ENCODE results near the gene ATP8A1. TPM values are rescaled to one million over a fixed set of nuclear protein-coding genes. Genes with fewer than 3 reads are reported as not detected.

ATP8A1 gene
- total and polyA plus RNA-seq, 2 of the 8 experiments (the other 6 are each of a cell fraction or from before 2014, with no cell fraction given): 3.7 to 14.9 TPM

- Histone ChIP-seq H3K14ac (ENCODE audit: insufficient read length) (no peak overlapping the region), H2BK120ac (replicated peaks; ENCODE audit: low read depth, low read length) (no peak overlapping the region), H4K91ac (replicated peaks; ENCODE audit: insufficient read length, low read length) (no peak overlapping the region), H3K23me2 (ENCODE audit: low read depth, low read length) (peaks cover 7% of the 10 kb centered on the region), H2BK5ac (ENCODE audit: low read depth, low read length) (no peak overlapping the region), H4K5ac (ENCODE audit: insufficient read length, low read depth, low read length) (no peak overlapping the region), H3K27me3 (replicated peaks in 1 of 4; ENCODE audit: control insufficient read depth in 3 of 4, extremely low read depth in 1 of 4, insufficient read depth in 3 of 4, low read length in 3 of 4) (peaks cover 8 to 20% (median 16%) of the 10 kb centered on the region in 4 experiments), H3K79me2 (ENCODE audit: control insufficient read depth in 1 of 2, insufficient read depth in 2 of 2, low read length in 2 of 2) (no peaks in the 10 kb centered on the region), H3K4me1 (replicated peaks in 1 of 4; ENCODE audit: control insufficient read depth in 3 of 4, insufficient read depth in 4 of 4, low read length in 3 of 4) (peaks cover 0 to 18% (median 10%) of the 10 kb centered on the region in 4 experiments; a peak in 4 of 7 replicates), H3K9me3 (ENCODE audit: insufficient read depth in 2 of 2, low read depth in 1 of 2, low read length in 1 of 2) (no peaks in the 10 kb centered on the region), H3K4me3 (ENCODE audit: extremely low read depth in 1 of 4, insufficient read depth in 2 of 4, low read depth in 3 of 4, low read length in 4 of 4) (no peak overlapping the region), H3K36me3 (ENCODE audit: control insufficient read depth in 2 of 4, insufficient read depth in 4 of 4, low read length in 3 of 4) (no peaks in the 10 kb centered on the region), H4K8ac (ENCODE audit: extremely low read depth, insufficient read depth, low read length) (no peak overlapping the region), H2AK5ac (ENCODE audit: low read depth, low read length) (no peak overlapping the region), H3K56ac (replicated peaks; ENCODE audit: insufficient read length, low read depth, low read length) (no peak overlapping the region), H3K9ac (replicated peaks in 1 of 4; ENCODE audit: extremely low read depth in 1 of 4, low read depth in 3 of 4, low read length in 3 of 4) (no peak overlapping the region), H3K23ac (ENCODE audit: insufficient read length) (no peak overlapping the region), H3K18ac (ENCODE audit: extremely low read depth, low read length) (no peak overlapping the region), H2BK20ac (ENCODE audit: low read length) (no peak overlapping the region; the same call in 1 of the 2 replicates), H3K4me2 (ENCODE audit: insufficient read depth in 1 of 2, low read depth in 2 of 2, low read length in 2 of 2) (no peak overlapping the region), H3K79me1 (ENCODE audit: low read depth, low read length) (no peaks in the 10 kb centered on the region), H3K27ac (ENCODE audit: low read depth, low read length) (no peak overlapping the region), H2AFZ (ENCODE audit: low read length) (no peak overlapping the region), H4K20me1 (replicated peaks in 1 of 2; ENCODE audit: control insufficient read depth in 1 of 2, insufficient read depth in 2 of 2, low read length in 2 of 2) (no peaks in the 10 kb centered on the region), H3K4ac (replicated peaks; ENCODE audit: insufficient read length, low read depth, low read length) (no peak overlapping the region), H2BK12ac (ENCODE audit: low read depth, low read length) (no peak overlapping the region), H2BK15ac (ENCODE audit: low read length) (0 out of 2 replicates have a peak overlapping the region, but pooled peaks have one; percentile 76)
- 71% methylated on average over 5 of the region's 5 CpGs; no CpG with 5 or more reads in 1 of the 2 experiments for WGBS, 2 experiments (ENCODE audit: extremely low coverage in 1 of 2, insufficient coverage in 1 of 2, insufficient read length in 1 of 2, insufficient replicate concordance in 2 of 2, low coverage in 1 of 2, low lambda C conversion rate in 2 of 2, missing lambda C conversion rate in 1 of 2)
- POLR2A ChIA-PET (ENCODE audit: partially characterized antibody): interaction anchor here (1.3 kb wide), 1 partner anchor 13 kb away, joined by 3 read pairs; no protein-coding TSS in a partner anchor
- DNase-seq (ENCODE audit: low read depth in 1 of 2, low spot score in 2 of 2): no peak
- FAIRE-seq: no peak
- TF ChIP-seq GABPA (IDR thresholded peaks at IDR 0.05; ENCODE audit: borderline replicate concordance, insufficient read depth, low read length): no peak
- no peak for TF ChIP-seq TBP (IDR thresholded peaks at IDR 0.05; ENCODE audit: low read depth, low read length)
- TF ChIP-seq SP2 (IDR thresholded peaks at IDR 0.05; ENCODE audit: low read length): no peak
- no peak for TF ChIP-seq NANOG (IDR thresholded peaks at IDR 0.05; ENCODE audit: insufficient read depth, low read depth, low read length, poor library complexity, severe bottlenecking)
- TF ChIP-seq RXRA (IDR thresholded peaks at IDR 0.05; ENCODE audit: insufficient read depth, low read depth, low read length): no peak
- TF ChIP-seq SUZ12 (IDR thresholded peaks at IDR 0.05; ENCODE audit: low read length): no peak
- no peak for TF ChIP-seq BACH1 (IDR thresholded peaks at IDR 0.05; ENCODE audit: low read length)
- no peak for TF ChIP-seq CHD1 (IDR thresholded peaks at IDR 0.05; ENCODE audit: low read depth, low read length)
- no peak for TF ChIP-seq SAP30 (IDR thresholded peaks at IDR 0.05; ENCODE audit: insufficient read depth, insufficient replicate concordance, low read length)
- no peak for TF ChIP-seq EZH2 (IDR thresholded peaks at IDR 0.05; ENCODE audit: low read depth, low read length, severe bottlenecking)
- TF ChIP-seq, protein P1, sequence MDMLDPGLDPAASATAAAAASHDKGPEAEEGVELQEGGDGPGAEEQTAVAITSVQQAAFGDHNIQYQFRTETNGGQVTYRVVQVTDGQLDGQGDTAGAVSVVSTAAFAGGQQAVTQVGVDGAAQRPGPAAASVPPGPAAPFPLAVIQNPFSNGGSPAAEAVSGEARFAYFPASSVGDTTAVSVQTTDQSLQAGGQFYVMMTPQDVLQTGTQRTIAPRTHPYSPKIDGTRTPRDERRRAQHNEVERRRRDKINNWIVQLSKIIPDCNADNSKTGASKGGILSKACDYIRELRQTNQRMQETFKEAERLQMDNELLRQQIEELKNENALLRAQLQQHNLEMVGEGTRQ (IDR thresholded peaks at IDR 0.05; ENCODE audit: low read length): no peak
- CTCF ChIA-PET (ENCODE audit: partially characterized antibody): no interaction called here
These were observed 264.9 kb downstream of the ATP8A1 start for GRCh38 chr4:42391981-42392380.
